Mucosa of descending colon (tissue), 3 donors: ENCODE data around the gene SMAP2. TPM values are rescaled to one million over a fixed set of nuclear protein-coding genes. Genes with fewer than 3 reads are reported as not detected.
A peak's percentile ranks its signal among the peaks of the same experiment; 100 is the strongest.

Source experiments
- ATAC-seq: fragments of 200-7000 bp; cut with Tn5 transposase; one replicate; pipeline ENCODE4 v1.9.1; 2020; ENCODE audit warnings: mild to moderate bottlenecking, moderate library complexity
- DNase-seq, 3 donors: peaks; one replicate each; pipeline ENCODE4 v3.0.0-alpha.2; 2020
- H3K36me3 ChIP-seq: fragments of 200-600 bp; one replicate; pipeline ENCODE4 v1.8.0; 2021; ENCODE audit warnings: low read depth, mild to moderate bottlenecking
- H3K4me1 ChIP-seq: fragments of 200-600 bp; one replicate; pipeline ENCODE4 v1.8.0; 2021; ENCODE audit warnings: low read depth, mild to moderate bottlenecking
- H3K4me3 ChIP-seq: fragments of 200-600 bp; one replicate; pipeline ENCODE4 v1.8.0; 2021; ENCODE audit warnings: mild to moderate bottlenecking
- H3K9me3 ChIP-seq: fragments of 200-600 bp; one replicate; pipeline ENCODE4 v1.8.0; 2021; ENCODE audit warnings: mild to moderate bottlenecking
- CTCF ChIP-seq: fragments of 200-600 bp; IDR thresholded peaks from one replicate; pipeline ENCODE4 v1.8.0; 2022; ENCODE audit warnings: antibody characterized with exemption, mild to moderate bottlenecking
- intact Hi-C, 2 donors: fragments of 100-400 bp; cut with DNase I in 1 of 2; cut with micrococcal nuclease in 1 of 2; formaldehyde crosslinking; loops; one replicate each; pipeline versions ENCODE4 v1.11.0 to v1.11.1; 2022; cut with DNase I, micrococcal nuclease
- total RNA-seq, 3 donors: library from RNA; stranded (reverse); fragmentation: NEBNext Ultra II Directional in 2 of 3; extraction: Animal tissue kit (Norgen Biotek cat#: 25700) in 2 of 3; gene quantifications; one replicate each; pipeline versions ENCODE4 v1.2.1 to v1.2.4, GENCODE V29; 2021 to 2023
- donor health status: DM: no; HTN: no; CAD: no; lungs with moderate emphysema.
- donor health status: DM: no; HTN: no; CAD: no.
- donor health status: DM: no; HTN: yes; CAD: no.

Gene SMAP2
- total RNA-seq, 3 donors from 2014 or later, result 22.0 to 35.6 (median 24.7) TPM

GRCh38 chr1:40393173-40393572 lies 19.6 kb downstream of the SMAP2 start:
- ATAC-seq (peak; percentile 18), DNase-seq (no peak)
- H3K9me3 ChIP-seq, result no peaks in the 10 kb centered on the region
- TF ChIP-seq CTCF, result no peak
- H3K4me3 ChIP-seq, result no peak overlapping the region
- intact Hi-C loops, result no loop called here
- peaks cover 39% of the 10 kb centered on the region for H3K4me1 ChIP-seq
- H3K36me3 ChIP-seq, result no peaks in the 10 kb centered on the region

- Histone ChIP-seq H3K4me3 (no peak overlapping the region), H3K9me3 (no peaks in the 10 kb centered on the region), H3K36me3 (no peaks in the 10 kb centered on the region), H3K4me1 (peaks cover 33% of the 10 kb centered on the region)
- ATAC-seq (peak; percentile 50), DNase-seq (no peak)
- intact Hi-C loops, result no loop called here
- TF ChIP-seq CTCF, result no peak
Measured at GRCh38 chr1:40394491-40395172, 21.1 kb downstream of the SMAP2 start.

- H3K36me3 ChIP-seq, result no peaks in the 10 kb centered on the region
- intact Hi-C loops, result no loop called here
- peak; percentile 25 for ATAC-seq
- no peaks in the 10 kb centered on the region for H3K9me3 ChIP-seq
- no peak overlapping the region for H3K4me3 ChIP-seq
- no peak for TF ChIP-seq CTCF
- H3K4me1 ChIP-seq, result peaks cover 24% of the 10 kb centered on the region
- DNase-seq, result no peak
Measured at GRCh38 chr1:40395190-40396175, 22.0 kb downstream of the SMAP2 start.

- intact Hi-C loops, result no loop called here
- no peak for ATAC-seq
Measured at GRCh38 chr1:40396420-40396819, 22.9 kb downstream of the SMAP2 start.

GRCh38 chr1:40397258-40397657 lies 23.7 kb downstream of the SMAP2 start:
- no peak overlapping the region for H3K4me3 ChIP-seq
- no peaks in the 10 kb centered on the region for H3K9me3 ChIP-seq
- intact Hi-C loops, result no loop called here
- DNase-seq, result no peak
- no peaks in the 10 kb centered on the region for H3K36me3 ChIP-seq
- no peak for TF ChIP-seq CTCF
- H3K4me1 ChIP-seq, result peaks cover 8% of the 10 kb centered on the region
- no peak for ATAC-seq

More at GRCh38 chr1:40396420-40396819, 22.9 kb downstream of the SMAP2 start:
- H3K4me1 ChIP-seq, result peaks cover 16% of the 10 kb centered on the region
- no peak overlapping the region for H3K4me3 ChIP-seq
- no peaks in the 10 kb centered on the region for H3K9me3 ChIP-seq
- TF ChIP-seq CTCF, result no peak
- DNase-seq, result no peak
- H3K36me3 ChIP-seq, result no peaks in the 10 kb centered on the region
